K562 (cell line): ENCODE measurements around the gene ZER1. TPM values are rescaled to one million over a fixed set of nuclear protein-coding genes. Genes with fewer than 3 reads are reported as not detected.

Source experiments
- BCLAF1 ChIP-seq, 2 experiments: fragments of 450-650 bp in 1 of 2; IDR thresholded peaks; 2 replicates each; pipeline ENCODE4 v1.6.1; 2011 to 2017; ENCODE audit warnings: low read depth in 2 of 2, antibody characterized with exemption in 1 of 2, borderline replicate concordance in 1 of 2, low read length in 1 of 2, mild to moderate bottlenecking in 1 of 2, mixed read lengths in 1 of 2; ENCODE audit not compliant: control insufficient read depth in 1 of 2
- ELF1 ChIP-seq: fragments of 200-800 bp; sonication (Bioruptor generic); IDR thresholded peaks from 2 replicates; pipeline ENCODE4 v1.6.1; 2016; ENCODE audit warnings: missing genetic modification characterization, missing compliant biosample characterization
- MIER1 ChIP-seq: fragments of 450-650 bp; IDR thresholded peaks from 2 replicates; pipeline ENCODE4 v1.6.1; 2016; ENCODE audit warnings: antibody characterized with exemption, mild to moderate bottlenecking, low read depth
- MTA3 ChIP-seq: fragments of 450-650 bp; formaldehyde crosslinking; IDR thresholded peaks from 2 replicates; pipeline ENCODE4 v1.6.1; 2017; ENCODE audit warnings: mild to moderate bottlenecking, borderline replicate concordance
- RBBP5 ChIP-seq: fragments of 200-600 bp; sonication (generic); IDR thresholded peaks from 2 replicates; pipeline ENCODE4 v1.6.1; 2012; ENCODE audit warnings: borderline replicate concordance, mild to moderate bottlenecking, low read length, control low read depth, inconsistent platforms; ENCODE audit not compliant: insufficient read depth, poor library complexity, severe bottlenecking
- XRCC5 ChIP-seq: fragments of 200-400 bp; formaldehyde crosslinking; IDR thresholded peaks from 2 replicates; pipeline ENCODE4 v1.6.1; 2017; ENCODE audit warnings: low read depth, mild to moderate bottlenecking, low read length
- ZNF12 ChIP-seq: sonication (generic); formaldehyde crosslinking; IDR thresholded peaks from 2 replicates; pipeline ENCODE4 v1.4.0; 2020; ENCODE audit warnings: mild to moderate bottlenecking, missing genetic modification reagents
- ZNF140 ChIP-seq: fragments of 250-450 bp; sonication (Bioruptor Pico); IDR thresholded peaks from 2 replicates; pipeline ENCODE4 v1.8.0; 2021; ENCODE audit warnings: moderate library complexity, mild to moderate bottlenecking, inconsistent platforms
- ZNF212 ChIP-seq: fragments of 450-650 bp; formaldehyde crosslinking; IDR thresholded peaks from 2 replicates; pipeline ENCODE4 v1.4.0; 2020; ENCODE audit warnings: mild to moderate bottlenecking
- ZNF830 ChIP-seq: fragments of 250-450 bp; sonication (Bioruptor Pico); IDR thresholded peaks from 2 replicates; pipeline ENCODE4 v1.5.0; 2021; ENCODE audit warnings: mild to moderate bottlenecking
- polyA plus RNA-seq, 8 experiments: library from polyadenylated mRNA; depleted of rRNA in 4 of 8; stranded (reverse) in 5 of 8; unstranded in 3 of 8; fragments of >200 nt; fragmentation: Nextera tagmentation in 2 of 8; fragmentation: Illumina TruSeq in 1 of 8; extraction: Ambion mirVana in 2 of 8; extraction: Trizol in 1 of 8; gene quantifications; 2 replicates each; pipeline versions ENCODE4 v1.2.1 to v1.2.3, GENCODE V29; 2011 to 2014; ENCODE audit warnings: inconsistent platforms in 1 of 8, missing spikeins in 1 of 8
- total RNA-seq, 7 experiments: library from RNA; depleted of rRNA in 6 of 7; stranded (reverse); fragments of >200 nt in 6 of 7; fragmentation: Illumina TruSeq in 2 of 7; extraction: Trizol in 2 of 7; gene quantifications; 2 replicates each; pipeline versions ENCODE4 v1.2.1 to v1.2.3, GENCODE V29; 2011 to 2021; ENCODE audit warnings: low replicate concordance in 1 of 7
- TF ChIP-seq, protein P1 (sequence below): fragments of 250-450 bp; sonication (Bioruptor Pico); IDR thresholded peaks from 2 replicates; pipeline ENCODE4 v1.4.0; 2020
- TF ChIP-seq, protein P2 (sequence below): fragments of 200-800 bp; sonication (Bioruptor generic); IDR thresholded peaks from 2 replicates; pipeline ENCODE4 v1.6.1; 2017; ENCODE audit warnings: missing genetic modification characterization, missing compliant biosample characterization

ZER1 gene
- total and polyA plus RNA-seq, 9 of the 15 experiments (the other 6 are each of a cell fraction or from before 2014, with no cell fraction given) = 0.07 to 10.7 (median 6.2) TPM

DNA sequence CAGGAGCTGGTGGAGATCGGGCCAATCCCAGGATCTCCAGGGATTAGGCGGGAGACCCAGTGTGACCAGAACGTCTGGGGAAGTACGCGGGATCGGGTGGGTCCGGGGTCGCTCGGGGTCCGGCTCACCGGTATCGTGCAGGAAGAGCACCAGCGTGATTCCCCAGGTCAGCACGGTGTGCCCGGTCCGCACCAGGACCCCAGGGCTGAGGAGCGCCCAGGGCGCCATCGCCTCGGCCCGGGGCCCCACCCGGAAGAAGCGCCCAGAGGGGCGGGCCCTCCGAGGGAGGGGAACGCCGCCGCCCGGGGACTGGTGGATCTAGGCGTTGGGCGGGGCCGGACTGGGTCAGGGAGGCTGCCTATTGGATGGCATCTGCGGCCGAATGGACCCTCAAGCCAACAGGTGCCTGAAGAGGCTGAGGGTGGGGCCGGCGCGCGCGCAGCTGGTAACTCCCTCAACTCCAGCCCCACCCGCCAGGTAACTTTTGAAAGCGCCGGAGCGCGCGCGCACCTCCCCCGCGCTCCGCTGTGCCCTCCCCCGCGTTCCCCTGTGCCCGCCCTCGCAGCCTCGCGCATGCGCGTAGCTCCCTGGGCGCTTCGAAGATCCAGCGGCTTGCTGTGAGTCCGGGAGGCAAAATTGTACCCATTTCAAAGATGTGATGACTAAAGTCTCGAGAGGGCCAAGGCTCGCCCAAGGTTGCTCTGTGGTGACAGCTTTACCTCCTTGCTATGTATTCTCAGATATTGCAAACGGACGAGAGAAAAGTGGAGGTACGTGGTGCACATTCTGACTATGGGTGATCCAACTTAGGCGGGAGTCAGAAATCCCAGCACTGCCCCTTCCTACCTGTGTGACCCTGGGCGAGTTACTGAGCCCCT, 47.6 kb downstream of the ZER1 start, which contains the start of gene ZDHHC12 (continued):
- TF ChIP-seq BCLAF1 (IDR thresholded peaks at IDR 0.05; ENCODE audit: borderline replicate concordance in 1 of 2, control insufficient read depth in 1 of 2, low read depth in 2 of 2, low read length in 1 of 2) (0 out of 4 replicates have a peak, but pooled peaks have one; percentile 40 to 45), MIER1 (peak; percentile 72; the same call in 1 of the 2 replicates), RBBP5 (peak; percentile 37), ELF1 (peak; percentile 94), ZNF12 (CRISPR knock-in tag) (0 out of 2 replicates have a peak, but pooled peaks have one; percentile 17), MTA3 (no peak), XRCC5 (peak; percentile 58; the same call in 1 of the 2 replicates), ZNF140 (no peak), ZNF830 (no peak; the same call in 1 of the 2 replicates), ZNF212 (CRISPR knock-in tag) (0 out of 2 replicates have a peak, but pooled peaks have one; percentile 3)
- TF ChIP-seq, protein P1, sequence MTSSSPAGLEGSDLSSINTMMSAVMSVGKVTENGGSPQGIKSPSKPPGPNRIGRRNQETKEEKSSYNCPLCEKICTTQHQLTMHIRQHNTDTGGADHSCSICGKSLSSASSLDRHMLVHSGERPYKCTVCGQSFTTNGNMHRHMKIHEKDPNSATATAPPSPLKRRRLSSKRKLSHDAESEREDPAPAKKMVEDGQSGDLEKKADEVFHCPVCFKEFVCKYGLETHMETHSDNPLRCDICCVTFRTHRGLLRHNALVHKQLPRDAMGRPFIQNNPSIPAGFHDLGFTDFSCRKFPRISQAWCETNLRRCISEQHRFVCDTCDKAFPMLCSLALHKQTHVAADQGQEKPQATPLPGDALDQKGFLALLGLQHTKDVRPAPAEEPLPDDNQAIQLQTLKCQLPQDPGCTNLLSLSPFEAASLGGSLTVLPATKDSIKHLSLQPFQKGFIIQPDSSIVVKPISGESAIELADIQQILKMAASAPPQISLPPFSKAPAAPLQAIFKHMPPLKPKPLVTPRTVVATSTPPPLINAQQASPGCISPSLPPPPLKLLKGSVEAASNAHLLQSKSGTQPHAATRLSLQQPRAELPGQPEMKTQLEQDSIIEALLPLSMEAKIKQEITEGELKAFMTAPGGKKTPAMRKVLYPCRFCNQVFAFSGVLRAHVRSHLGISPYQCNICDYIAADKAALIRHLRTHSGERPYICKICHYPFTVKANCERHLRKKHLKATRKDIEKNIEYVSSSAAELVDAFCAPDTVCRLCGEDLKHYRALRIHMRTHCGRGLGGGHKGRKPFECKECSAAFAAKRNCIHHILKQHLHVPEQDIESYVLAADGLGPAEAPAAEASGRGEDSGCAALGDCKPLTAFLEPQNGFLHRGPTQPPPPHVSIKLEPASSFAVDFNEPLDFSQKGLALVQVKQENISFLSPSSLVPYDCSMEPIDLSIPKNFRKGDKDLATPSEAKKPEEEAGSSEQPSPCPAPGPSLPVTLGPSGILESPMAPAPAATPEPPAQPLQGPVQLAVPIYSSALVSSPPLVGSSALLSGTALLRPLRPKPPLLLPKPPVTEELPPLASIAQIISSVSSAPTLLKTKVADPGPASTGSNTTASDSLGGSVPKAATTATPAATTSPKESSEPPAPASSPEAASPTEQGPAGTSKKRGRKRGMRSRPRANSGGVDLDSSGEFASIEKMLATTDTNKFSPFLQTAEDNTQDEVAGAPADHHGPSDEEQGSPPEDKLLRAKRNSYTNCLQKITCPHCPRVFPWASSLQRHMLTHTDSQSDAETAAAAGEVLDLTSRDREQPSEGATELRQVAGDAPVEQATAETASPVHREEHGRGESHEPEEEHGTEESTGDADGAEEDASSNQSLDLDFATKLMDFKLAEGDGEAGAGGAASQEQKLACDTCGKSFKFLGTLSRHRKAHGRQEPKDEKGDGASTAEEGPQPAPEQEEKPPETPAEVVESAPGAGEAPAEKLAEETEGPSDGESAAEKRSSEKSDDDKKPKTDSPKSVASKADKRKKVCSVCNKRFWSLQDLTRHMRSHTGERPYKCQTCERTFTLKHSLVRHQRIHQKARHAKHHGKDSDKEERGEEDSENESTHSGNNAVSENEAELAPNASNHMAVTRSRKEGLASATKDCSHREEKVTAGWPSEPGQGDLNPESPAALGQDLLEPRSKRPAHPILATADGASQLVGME (CRISPR knock-in tag) = no peak
- TF ChIP-seq, protein P2, sequence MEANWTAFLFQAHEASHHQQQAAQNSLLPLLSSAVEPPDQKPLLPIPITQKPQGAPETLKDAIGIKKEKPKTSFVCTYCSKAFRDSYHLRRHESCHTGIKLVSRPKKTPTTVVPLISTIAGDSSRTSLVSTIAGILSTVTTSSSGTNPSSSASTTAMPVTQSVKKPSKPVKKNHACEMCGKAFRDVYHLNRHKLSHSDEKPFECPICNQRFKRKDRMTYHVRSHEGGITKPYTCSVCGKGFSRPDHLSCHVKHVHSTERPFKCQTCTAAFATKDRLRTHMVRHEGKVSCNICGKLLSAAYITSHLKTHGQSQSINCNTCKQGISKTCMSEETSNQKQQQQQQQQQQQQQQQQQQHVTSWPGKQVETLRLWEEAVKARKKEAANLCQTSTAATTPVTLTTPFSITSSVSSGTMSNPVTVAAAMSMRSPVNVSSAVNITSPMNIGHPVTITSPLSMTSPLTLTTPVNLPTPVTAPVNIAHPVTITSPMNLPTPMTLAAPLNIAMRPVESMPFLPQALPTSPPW = peak; percentile 92
